ENCODE results near the gene GSKIP. TPM values are rescaled to one million over a fixed set of nuclear protein-coding genes. Genes with fewer than 3 reads are reported as not detected.

The GSKIP gene
- total RNA-seq, 1 donor from 2014 or later: 23.7 TPM

DNA sequence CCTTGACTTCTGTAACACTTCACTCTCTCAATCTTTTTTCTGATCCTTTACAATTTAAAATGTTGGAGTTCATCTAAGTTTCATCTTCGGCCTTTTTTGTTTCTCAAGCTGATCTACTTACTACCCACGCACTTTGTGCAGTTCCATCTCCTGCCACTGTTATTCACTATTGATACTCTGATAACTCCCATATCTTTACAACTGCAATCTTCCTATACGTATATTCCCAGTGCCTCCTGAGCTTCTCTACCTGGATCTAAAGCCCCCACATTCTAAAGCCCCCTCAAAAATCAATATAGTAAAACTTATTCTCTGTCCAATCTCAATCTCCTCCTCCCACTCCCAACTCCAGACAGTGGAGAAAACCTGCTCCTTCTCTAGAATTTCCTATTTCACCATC is 6.1 kb upstream of the GSKIP start:
- Mint-ChIP-seq H3K36me3 (ENCODE audit: low read depth) (peaks cover 15% of the 10 kb centered on the region), H3K27me3 (ENCODE audit: insufficient read depth) (no peaks in the 10 kb centered on the region), H3K9me3 (no peaks in the 10 kb centered on the region), H3K4me3 (no peak overlapping the region), H3K27ac (peak overlapping the region; percentile 20), H3K4me1 (ENCODE audit: low read depth) (peaks cover 36% of the 10 kb centered on the region)
- no peak for DNase-seq (ENCODE audit: low spot score)
- intact Hi-C loops (cut with micrococcal nuclease): no loop called here

DNA sequence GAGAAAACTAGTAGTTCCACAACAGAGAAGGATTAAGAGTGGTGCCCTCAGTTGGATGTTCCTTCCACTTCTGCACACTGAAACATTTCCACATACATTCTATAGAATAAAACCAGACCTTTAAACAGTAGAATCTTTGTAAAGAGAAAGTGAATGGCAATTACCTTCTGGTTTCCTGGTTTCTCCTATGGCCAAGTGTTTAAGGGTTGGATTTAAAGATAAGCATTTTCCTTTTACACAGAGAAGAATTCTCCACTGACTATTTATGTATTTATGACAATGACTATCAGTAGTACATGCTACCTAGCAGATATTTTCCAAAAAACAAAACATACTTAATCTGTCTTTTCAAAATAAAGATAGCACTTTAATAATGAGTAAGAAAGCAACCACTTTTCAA is 3.4 kb upstream of the GSKIP start:
- Mint-ChIP-seq H3K4me1 (ENCODE audit: low read depth) (peaks cover 50% of the 10 kb centered on the region), H3K36me3 (ENCODE audit: low read depth) (peaks cover 13% of the 10 kb centered on the region), H3K27ac (no peak overlapping the region), H3K9me3 (no peaks in the 10 kb centered on the region), H3K4me3 (peak overlapping the region; percentile 12), H3K27me3 (ENCODE audit: insufficient read depth) (no peaks in the 10 kb centered on the region)
- intact Hi-C loops (cut with micrococcal nuclease): loop anchor here (5.0 to 10.0 kb wide), 2 partner anchors 843 to 1205 kb away; partner anchors contain the start of genes DICER1 and SYNE3
- no peak for DNase-seq (ENCODE audit: low spot score)

GRCh38 chr14:96362071-96362964 is 1.0 kb upstream of the GSKIP start:
- Mint-ChIP-seq H3K27ac (peak overlapping the region; percentile 97), H3K9me3 (no peaks in the 10 kb centered on the region), H3K36me3 (ENCODE audit: low read depth) (peaks cover 10% of the 10 kb centered on the region), H3K27me3 (ENCODE audit: insufficient read depth) (no peaks in the 10 kb centered on the region), H3K4me3 (peak overlapping the region; percentile 98), H3K4me1 (ENCODE audit: low read depth) (peaks cover 59% of the 10 kb centered on the region)
- intact Hi-C loops (cut with micrococcal nuclease): loop anchor here (1.0 to 10.0 kb wide), 3 partner anchors 62 to 1208 kb away; partner anchors contain the start of genes DICER1 and SYNE3
- peak; percentile 51 for DNase-seq (ENCODE audit: low spot score)

DNA sequence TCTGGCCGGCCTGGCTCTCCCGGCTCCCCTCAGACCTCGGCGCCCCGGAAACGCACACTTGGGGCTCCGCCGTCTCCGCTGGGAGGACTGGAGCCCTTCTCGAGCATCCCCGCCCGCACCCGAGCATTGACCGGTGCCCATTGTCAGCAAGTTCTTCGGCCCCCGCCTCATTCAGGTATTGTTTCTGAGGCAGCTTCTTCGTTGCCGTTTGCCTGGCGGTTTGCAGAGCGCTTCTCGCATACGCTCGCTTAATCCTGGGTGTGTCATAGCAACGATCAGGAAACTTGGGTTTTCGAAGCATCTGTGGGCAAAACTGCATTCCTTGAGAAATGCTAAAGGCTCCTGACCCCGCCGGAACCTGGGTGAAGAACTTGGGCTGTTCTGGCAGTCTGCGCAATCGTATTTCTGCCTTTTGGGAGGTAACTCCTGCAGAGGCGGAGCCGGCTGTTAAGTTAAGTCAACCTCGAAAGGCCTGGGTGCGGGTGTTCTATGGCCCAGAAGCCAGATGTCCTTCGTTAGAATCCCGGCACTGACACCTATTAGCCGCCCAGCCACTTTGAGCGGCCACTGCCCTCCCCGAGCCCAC is 518 bp downstream of the GSKIP start:
- peak; percentile 32 for DNase-seq (ENCODE audit: low spot score)
- Mint-ChIP-seq H3K27ac (peak overlapping the region; percentile 74), H3K4me3 (peak overlapping the region; percentile 88), H3K27me3 (ENCODE audit: insufficient read depth) (no peaks in the 10 kb centered on the region), H3K9me3 (no peaks in the 10 kb centered on the region), H3K36me3 (ENCODE audit: low read depth) (peaks cover 13% of the 10 kb centered on the region), H3K4me1 (ENCODE audit: low read depth) (peaks cover 52% of the 10 kb centered on the region)
- intact Hi-C loops (cut with micrococcal nuclease): loop anchor here (1.0 to 10.0 kb wide), 5 partner anchors 27 to 1209 kb away; partner anchors contain the start of genes DICER1, PAPOLA and SYNE3

DNA sequence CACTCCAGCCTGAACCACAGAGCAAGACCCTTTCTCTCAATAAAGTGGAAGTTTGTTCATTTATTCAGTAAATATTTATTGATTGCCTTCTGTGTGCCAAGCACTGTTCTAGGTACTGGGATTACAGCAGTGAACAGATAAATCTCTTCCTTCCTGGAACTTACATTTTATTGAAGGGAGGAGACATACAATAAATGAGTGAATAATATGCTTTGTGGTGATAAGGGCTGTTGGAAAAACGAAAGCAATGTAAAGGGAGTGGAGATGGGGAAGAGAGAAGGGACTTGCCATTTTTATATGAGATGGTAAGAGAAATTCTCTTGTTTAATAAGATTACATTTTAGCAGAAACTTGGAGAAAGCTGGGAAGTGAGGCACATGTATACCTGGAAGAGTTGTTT is 1.6 kb downstream of the GSKIP start:
- intact Hi-C loops (cut with micrococcal nuclease): loop anchor here (5.0 to 10.0 kb wide), 2 partner anchors 848 to 1210 kb away; partner anchors contain the start of genes DICER1 and SYNE3
- Mint-ChIP-seq H3K27me3 (ENCODE audit: insufficient read depth) (no peaks in the 10 kb centered on the region), H3K4me1 (ENCODE audit: low read depth) (peaks cover 49% of the 10 kb centered on the region), H3K9me3 (no peaks in the 10 kb centered on the region), H3K4me3 (peak overlapping the region; percentile 88), H3K27ac (peak overlapping the region; percentile 47), H3K36me3 (ENCODE audit: low read depth) (peaks cover 15% of the 10 kb centered on the region)
- no peak for DNase-seq (ENCODE audit: low spot score)

DNA sequence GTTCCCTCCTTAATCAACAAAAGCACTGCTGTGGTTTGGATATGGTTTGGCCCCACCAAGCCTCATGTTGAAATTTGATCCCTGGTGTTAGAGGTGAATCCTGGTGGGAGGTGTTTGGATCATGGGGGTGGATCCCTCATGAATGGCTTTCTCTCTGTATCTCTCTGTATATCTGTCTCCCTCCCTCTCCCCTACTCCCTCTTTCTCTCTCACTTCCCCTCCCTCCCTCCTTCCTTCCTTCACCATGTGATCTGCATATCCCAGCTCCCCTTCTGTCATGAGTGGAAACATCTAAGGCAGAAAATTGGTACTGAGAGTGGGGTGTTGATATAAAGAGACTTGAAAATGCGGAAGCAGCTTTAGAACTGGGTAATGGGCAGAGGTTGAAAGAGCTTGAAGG is 5.2 kb downstream of the GSKIP start:
- Mint-ChIP-seq H3K4me1 (ENCODE audit: low read depth) (peaks cover 24% of the 10 kb centered on the region), H3K36me3 (ENCODE audit: low read depth) (peaks cover 12% of the 10 kb centered on the region), H3K27me3 (ENCODE audit: insufficient read depth) (no peaks in the 10 kb centered on the region), H3K9me3 (no peaks in the 10 kb centered on the region), H3K4me3 (no peak overlapping the region), H3K27ac (no peak overlapping the region)
- DNase-seq (ENCODE audit: low spot score): no peak
- intact Hi-C loops (cut with micrococcal nuclease): loop anchor here (10.0 kb wide), 1 partner anchor 1214 kb away; the partner anchor contains the start of gene DICER1

- H3K9me3 Mint-ChIP-seq: no peaks in the 10 kb centered on the region
- H3K4me3 Mint-ChIP-seq: no peak overlapping the region
Measured at GRCh38 chr14:96370528-96370927, 7.2 kb downstream of the GSKIP start.

DNA sequence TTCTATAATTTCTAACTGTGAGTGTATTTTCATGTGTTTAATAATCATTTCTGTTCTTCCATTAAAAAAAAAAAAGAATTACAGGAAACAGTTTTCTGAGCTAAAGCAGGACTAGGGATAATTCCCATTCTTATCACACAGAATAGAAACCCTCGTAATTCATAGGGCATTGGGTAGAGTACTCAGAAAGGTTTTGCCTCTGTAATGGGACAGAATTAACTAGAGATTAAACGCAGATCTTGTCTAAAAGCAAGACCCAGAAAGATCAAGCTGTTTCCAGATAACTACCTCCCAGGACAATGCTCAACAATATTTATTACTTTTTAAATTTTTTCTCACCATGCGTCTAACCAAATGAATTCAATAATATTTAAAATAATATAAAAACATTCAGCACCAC is 10.2 kb downstream of the GSKIP start:
- Mint-ChIP-seq H3K27ac (no peak overlapping the region), H3K9me3 (no peaks in the 10 kb centered on the region), H3K4me1 (ENCODE audit: low read depth) (no peaks in the 10 kb centered on the region), H3K4me3 (no peak overlapping the region), H3K36me3 (ENCODE audit: low read depth) (peaks cover 7% of the 10 kb centered on the region), H3K27me3 (ENCODE audit: insufficient read depth) (no peaks in the 10 kb centered on the region)
- DNase-seq (ENCODE audit: low spot score): no peak
- intact Hi-C loops (cut with micrococcal nuclease): no loop called here

More at GRCh38 chr14:96370528-96370927, 7.2 kb downstream of the GSKIP start:
- H3K36me3 Mint-ChIP-seq (ENCODE audit: low read depth): peaks cover 5% of the 10 kb centered on the region
- intact Hi-C loops (cut with micrococcal nuclease): no loop called here
- H3K27me3 Mint-ChIP-seq (ENCODE audit: insufficient read depth): no peaks in the 10 kb centered on the region
- no peak for DNase-seq (ENCODE audit: low spot score)
- no peak overlapping the region for H3K27ac Mint-ChIP-seq
- H3K4me1 Mint-ChIP-seq (ENCODE audit: low read depth): peaks cover 9% of the 10 kb centered on the region

DNA sequence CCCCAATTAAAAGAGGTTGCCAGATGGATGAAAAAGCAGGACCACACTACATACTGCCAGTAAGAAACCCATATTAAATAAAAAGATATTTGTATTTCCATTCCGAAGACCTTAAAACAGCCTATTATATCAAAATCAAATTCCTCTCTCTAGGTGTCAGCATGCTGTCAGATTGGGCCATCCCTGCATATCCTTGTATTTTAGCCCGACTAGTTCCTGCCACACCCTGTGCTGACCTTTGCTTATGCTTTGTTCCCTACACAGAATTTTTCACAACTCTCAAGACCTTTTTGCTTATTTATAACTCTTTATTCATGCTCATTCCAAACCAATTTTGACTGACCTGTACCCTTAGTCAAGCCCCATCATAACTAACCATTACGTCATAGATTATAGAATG is 12.8 kb downstream of the GSKIP start:
- Mint-ChIP-seq H3K27ac (no peak overlapping the region), H3K9me3 (no peaks in the 10 kb centered on the region), H3K27me3 (ENCODE audit: insufficient read depth) (no peaks in the 10 kb centered on the region), H3K4me1 (ENCODE audit: low read depth) (peaks cover 6% of the 10 kb centered on the region), H3K36me3 (ENCODE audit: low read depth) (peaks cover 2% of the 10 kb centered on the region), H3K4me3 (no peak overlapping the region)
- DNase-seq (ENCODE audit: low spot score): no peak
- intact Hi-C loops (cut with micrococcal nuclease): no loop called here

DNA sequence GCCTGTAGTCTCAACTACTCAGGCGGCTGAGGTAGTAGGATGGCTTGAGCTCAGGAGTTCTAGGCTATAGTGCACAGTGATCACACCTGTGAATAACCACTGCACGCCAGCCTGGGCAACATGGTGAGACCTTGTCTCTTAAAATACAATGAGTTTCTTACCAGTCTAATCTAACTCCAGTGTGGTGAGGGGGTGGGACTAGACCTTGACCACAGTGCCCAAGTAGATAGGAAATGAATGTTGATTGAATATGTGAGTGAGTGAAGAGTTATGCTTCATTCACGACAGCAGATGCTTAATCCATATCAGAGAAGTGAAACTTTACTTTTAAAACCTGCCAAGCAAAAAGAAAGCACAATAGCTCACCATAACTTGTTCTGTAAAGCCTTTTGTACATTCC is 17.4 kb downstream of the GSKIP start:
- H3K4me1 Mint-ChIP-seq (ENCODE audit: low read depth): peaks cover 6% of the 10 kb centered on the region
- no peaks in the 10 kb centered on the region for H3K9me3 Mint-ChIP-seq
- H3K27ac Mint-ChIP-seq: no peak overlapping the region
- intact Hi-C loops (cut with micrococcal nuclease): no loop called here
- no peak for DNase-seq (ENCODE audit: low spot score)
- H3K36me3 Mint-ChIP-seq (ENCODE audit: low read depth): peaks cover 13% of the 10 kb centered on the region
- no peak overlapping the region for H3K4me3 Mint-ChIP-seq
- no peaks in the 10 kb centered on the region for H3K27me3 Mint-ChIP-seq (ENCODE audit: insufficient read depth)

- Mint-ChIP-seq H3K4me1 (ENCODE audit: low read depth) (peaks cover 6% of the 10 kb centered on the region), H3K27me3 (ENCODE audit: insufficient read depth) (no peaks in the 10 kb centered on the region), H3K36me3 (ENCODE audit: low read depth) (peaks cover 11% of the 10 kb centered on the region), H3K4me3 (no peak overlapping the region), H3K9me3 (no peaks in the 10 kb centered on the region), H3K27ac (no peak overlapping the region)
- intact Hi-C loops (cut with micrococcal nuclease): no loop called here
- DNase-seq (ENCODE audit: low spot score): no peak
Measured at GRCh38 chr14:96383445-96383844, 20.1 kb downstream of the GSKIP start.

- no peak overlapping the region for H3K4me3 Mint-ChIP-seq
- H3K9me3 Mint-ChIP-seq: no peaks in the 10 kb centered on the region
- peaks cover 14% of the 10 kb centered on the region for H3K36me3 Mint-ChIP-seq (ENCODE audit: low read depth)
- no peaks in the 10 kb centered on the region for H3K27me3 Mint-ChIP-seq (ENCODE audit: insufficient read depth)
- H3K4me1 Mint-ChIP-seq (ENCODE audit: low read depth): peaks cover 6% of the 10 kb centered on the region
- DNase-seq (ENCODE audit: low spot score): no peak
- H3K27ac Mint-ChIP-seq: no peak overlapping the region
- intact Hi-C loops (cut with micrococcal nuclease): no loop called here
Measured at GRCh38 chr14:96384053-96384452, 20.7 kb downstream of the GSKIP start.

GRCh38 chr14:96384740-96385139 is 21.4 kb downstream of the GSKIP start:
- intact Hi-C loops (cut with micrococcal nuclease): no loop called here
- Mint-ChIP-seq H3K27ac (no peak overlapping the region), H3K9me3 (no peaks in the 10 kb centered on the region), H3K4me1 (ENCODE audit: low read depth) (peaks cover 6% of the 10 kb centered on the region), H3K27me3 (ENCODE audit: insufficient read depth) (no peaks in the 10 kb centered on the region), H3K36me3 (ENCODE audit: low read depth) (peaks cover 14% of the 10 kb centered on the region), H3K4me3 (no peak overlapping the region)
- DNase-seq (ENCODE audit: low spot score): no peak

Data from activated T-helper 1 cell treated with anti-CD3 and anti-CD28 coated beads, Interleukin-12 subunit alpha, Interleukin-12 subunit beta, Interleukin-2, Interleukin-4 antibody, amounts not matched to agents 30 ng/mL and 10 ng/mL and 1 ng/mL, durations not matched to agents 14 hours and 24 hours and 36 hours (primary cell).